HG03280 (cell line): Measurements from ENCODE around the gene CTNNA2.

Experiments
- ATAC-seq: cut with Tn5 transposase; IDR thresholded peaks from one replicate; pipeline ENCODE4 v1.9.1; 2021; ENCODE audit warnings: mild to moderate bottlenecking, moderate library complexity; ENCODE audit not compliant: unreplicated experiment

CTNNA2 gene

DNA sequence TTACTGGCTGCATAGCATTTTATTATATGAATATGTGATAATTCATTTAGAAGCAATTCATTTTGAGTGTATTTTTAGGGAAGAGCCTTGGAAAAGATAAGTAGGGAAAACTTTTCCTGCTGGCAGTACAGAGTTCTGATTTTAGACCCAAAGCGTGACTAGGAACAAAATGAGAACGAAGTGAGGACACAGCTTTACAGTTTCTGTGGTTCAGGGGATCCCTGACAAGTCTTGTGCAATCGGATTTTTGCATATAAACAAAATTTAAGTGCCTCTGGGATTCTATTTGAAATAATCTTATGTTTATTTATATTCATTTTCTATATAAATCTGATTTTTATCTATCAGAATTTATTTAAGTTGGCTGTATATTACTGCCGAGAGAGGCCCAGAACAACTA lies 402.6 kb downstream of the CTNNA2 start:
- ATAC-seq, result no peak

DNA sequence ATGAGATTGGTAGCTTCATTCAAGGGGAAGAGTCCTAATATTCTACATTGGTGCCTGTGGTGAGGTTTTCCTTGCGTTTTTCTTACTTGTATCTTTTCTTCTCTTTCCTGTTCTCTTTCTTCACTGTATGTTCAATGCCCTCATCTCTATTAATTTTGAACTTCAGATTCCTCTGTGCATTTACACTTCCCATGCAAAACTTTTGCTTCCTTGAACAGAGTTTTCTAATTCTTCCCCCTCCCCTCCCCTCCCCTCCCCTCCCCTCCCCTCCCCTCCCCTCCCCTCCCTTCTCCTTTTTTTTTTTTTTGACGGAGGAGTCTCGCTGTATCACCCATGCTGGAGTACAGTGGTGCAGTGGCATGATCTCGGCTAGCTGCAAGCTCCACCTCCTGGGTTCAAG lies 403.4 kb downstream of the CTNNA2 start:
- ATAC-seq, result no peak

GRCh38 chr2:79920512-79921076 lies 407.7 kb downstream of the CTNNA2 start:
- ATAC-seq, result no peak

DNA sequence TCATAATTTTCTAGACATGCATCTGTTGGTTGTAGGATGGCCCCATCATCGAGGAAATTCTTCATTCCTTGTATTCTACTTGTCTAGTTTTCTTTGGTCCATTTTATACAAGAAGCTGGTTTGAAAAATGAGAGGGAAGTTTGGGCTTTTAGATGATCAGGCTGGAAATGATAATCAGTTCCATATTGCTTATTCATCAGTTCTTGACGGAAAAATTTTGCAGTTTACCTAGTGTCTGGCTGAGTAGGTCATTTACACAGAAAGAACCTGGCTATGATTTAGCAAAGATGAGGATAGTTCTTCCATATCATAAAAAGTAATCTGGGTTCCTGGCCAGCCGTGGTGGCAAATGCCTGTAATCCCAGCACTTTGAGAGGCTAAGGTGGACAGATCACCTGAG lies 416.8 kb downstream of the CTNNA2 start:
- no peak for ATAC-seq

GRCh38 chr2:79935046-79935732 lies 422.3 kb downstream of the CTNNA2 start:
- no peak for ATAC-seq

GRCh38 chr2:79935771-79936657 lies 423.2 kb downstream of the CTNNA2 start:
- peak; percentile 59 for ATAC-seq

DNA sequence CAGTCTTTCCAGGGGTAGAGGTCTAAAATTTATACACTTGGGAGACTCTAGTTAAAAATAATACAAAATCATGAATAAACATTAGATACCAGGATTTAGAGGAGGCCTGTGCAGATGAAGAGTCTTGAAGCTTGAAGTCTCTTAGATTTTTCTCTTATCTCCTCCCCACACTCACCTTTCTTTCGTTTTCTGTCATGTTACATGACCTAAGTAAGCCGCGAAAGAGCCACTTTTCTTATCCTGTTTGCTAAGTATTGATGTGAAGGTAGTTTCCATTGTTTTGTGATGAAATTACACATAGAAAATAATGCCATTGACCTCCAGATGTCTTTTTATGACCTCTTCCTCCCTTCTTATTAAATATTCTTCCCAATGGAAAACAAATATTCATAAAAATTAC lies 423.9 kb downstream of the CTNNA2 start:
- ATAC-seq, result no peak

GRCh38 chr2:79938648-79939047 lies 425.8 kb downstream of the CTNNA2 start:
- ATAC-seq, result no peak

DNA sequence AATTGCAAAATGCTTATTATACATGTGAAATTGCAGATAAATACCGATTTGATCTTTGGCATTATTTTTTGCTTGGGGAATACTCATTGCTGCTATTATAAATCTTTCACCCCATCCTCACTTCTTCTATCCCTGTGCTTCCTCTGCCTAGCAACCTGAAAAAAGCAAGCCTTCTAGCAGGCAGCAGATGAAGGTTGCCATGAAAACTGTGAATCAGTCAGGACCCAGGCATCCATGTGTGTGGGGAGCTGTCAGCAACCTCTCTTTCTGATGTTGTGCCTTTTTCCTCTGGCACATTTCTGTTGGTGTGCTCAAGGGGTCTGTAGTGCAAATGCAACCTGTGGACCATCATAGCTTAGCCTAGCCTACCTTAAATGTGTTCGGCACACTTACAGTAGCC lies 427.5 kb downstream of the CTNNA2 start:
- ATAC-seq, result no peak

- ATAC-seq, result no peak
These were observed 428.3 kb downstream of the CTNNA2 start for GRCh38 chr2:79941179-79941578.

- no peak for ATAC-seq
These were observed 431.4 kb downstream of the CTNNA2 start for GRCh38 chr2:79944205-79944604.

DNA sequence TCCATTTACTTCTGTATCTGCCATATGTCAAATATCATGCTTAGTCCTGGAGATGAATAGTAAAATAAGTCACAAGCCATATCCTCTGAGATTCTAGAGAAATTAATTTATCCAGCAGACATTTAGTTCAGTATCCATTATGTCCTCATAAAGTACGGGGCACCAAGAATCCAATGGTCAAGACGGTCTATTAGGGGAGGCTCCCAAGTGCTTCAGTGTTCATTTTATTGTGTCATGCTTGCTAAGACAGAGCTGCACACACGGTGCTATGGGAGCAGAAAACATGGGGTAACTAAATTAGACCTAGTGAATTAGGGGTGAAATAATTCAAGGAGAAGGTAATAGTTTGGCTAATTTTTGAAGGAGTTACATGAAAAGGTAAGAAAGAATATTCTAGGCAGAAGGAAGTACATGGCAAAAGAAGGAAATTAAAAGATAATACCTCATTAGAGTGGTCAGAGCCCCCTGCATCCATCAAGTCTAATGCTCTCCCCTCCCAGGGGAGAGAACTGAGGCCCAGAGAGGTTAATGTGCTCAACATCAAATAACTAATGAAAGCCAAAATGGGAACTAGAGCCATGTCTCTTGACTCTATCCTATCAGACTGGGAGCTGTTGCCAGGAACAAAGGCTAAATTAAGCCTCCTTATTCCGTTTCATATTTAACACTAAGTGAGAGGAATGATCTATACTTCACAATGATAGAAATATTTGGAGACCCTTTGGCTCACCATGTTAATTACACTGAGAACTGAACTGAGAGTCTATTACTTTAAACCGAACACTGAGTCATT lies 433.0 kb downstream of the CTNNA2 start:
- no peak for ATAC-seq

DNA sequence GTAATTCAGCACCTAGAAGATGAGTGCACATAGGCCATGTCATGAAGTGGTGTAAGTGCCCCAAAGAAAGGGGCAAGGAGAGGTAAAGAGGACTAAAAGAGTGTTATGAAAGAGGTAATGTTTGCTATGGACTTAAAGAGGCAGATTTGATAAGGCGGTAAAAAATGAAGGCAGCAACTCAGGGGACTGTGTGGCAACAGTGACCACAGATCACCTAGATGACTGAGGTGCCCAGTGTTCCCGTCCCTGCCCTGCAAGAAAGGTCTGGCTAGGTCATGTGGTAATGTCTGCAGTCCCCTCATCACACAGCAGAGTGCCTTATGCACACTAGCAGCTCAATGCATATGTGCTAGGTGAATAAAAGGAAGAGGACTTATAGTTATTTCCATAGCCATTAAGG lies 434.9 kb downstream of the CTNNA2 start:
- no peak for ATAC-seq

- ATAC-seq, result no peak
These were observed 437.7 kb downstream of the CTNNA2 start for GRCh38 chr2:79950526-79950925.

DNA sequence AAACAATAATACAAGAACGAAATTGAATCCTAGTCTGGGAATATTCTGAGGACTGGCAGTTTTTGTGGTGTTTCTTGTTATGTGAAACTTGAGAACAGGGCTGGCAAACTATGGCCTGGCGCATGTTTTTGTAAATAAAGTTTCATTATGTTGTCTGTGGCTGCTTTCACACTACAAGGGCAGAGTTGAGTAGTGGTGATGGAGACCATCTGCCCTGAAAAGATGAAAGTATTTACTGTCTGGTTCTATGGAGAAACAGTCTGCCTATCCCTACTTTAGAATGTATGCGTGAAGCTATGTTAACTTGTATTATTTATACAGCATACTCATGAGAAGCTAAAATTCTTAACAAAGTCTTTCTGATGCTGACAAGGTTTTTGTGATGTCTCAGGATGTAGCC lies 439.8 kb downstream of the CTNNA2 start:
- ATAC-seq, result no peak

DNA sequence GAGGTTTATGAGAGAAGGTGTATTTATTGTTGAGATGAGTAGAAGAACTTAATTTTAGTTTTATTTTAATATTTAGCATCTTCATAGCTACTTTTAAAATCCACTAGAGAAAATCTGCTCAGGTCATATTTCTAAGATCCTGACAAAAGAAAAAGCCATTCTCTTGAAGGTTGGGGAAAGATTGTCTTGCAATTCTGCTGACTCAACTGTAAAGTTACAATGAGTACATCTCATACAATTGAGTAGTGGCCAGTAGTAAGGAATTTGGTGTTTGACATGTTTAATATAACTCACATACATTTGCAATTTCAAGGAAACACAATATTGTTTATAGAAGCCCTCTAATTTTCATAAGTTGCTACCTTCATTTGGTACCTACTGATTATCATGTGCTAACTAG lies 447.2 kb downstream of the CTNNA2 start:
- ATAC-seq, result no peak

DNA sequence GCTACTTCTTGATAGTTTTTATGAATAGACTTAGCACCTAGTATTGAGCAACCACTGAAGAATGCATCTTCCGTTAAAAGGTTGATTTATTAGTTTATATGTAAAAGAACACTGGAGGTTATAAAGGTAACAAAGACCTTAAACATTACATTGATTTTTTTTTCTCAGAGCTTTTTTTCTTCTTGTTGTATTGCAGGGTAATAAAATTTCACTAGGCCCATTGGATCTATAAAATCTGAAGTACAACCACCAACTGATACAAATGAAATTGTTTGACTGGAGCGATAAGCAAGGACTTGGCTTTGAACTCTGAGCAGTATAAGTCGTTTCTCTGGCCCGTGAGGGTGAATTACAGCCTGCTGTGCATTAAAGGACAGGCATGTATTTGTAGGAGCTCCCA lies 447.7 kb downstream of the CTNNA2 start:
- ATAC-seq, result no peak

DNA sequence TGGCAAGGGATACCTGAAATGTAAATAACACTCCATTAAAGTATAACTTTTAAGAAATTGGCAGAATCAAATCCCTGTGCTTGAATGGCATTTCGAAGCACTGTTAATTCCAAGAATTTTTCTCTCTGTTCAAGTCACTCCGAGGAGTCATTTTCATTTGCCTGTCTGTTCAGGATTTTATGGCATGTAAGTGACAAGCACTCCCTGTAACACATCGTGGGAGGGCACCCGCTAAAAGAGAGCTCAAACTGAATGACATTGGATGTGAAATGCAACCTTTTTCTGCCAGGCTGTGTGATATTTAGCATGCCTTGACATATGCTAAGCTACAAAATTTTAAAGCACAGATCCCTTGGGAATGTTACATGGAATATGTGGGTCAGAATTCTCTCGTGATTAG lies 452.1 kb downstream of the CTNNA2 start:
- no peak for ATAC-seq

GRCh38 chr2:79966369-79966768 lies 453.5 kb downstream of the CTNNA2 start:
- no peak for ATAC-seq

DNA sequence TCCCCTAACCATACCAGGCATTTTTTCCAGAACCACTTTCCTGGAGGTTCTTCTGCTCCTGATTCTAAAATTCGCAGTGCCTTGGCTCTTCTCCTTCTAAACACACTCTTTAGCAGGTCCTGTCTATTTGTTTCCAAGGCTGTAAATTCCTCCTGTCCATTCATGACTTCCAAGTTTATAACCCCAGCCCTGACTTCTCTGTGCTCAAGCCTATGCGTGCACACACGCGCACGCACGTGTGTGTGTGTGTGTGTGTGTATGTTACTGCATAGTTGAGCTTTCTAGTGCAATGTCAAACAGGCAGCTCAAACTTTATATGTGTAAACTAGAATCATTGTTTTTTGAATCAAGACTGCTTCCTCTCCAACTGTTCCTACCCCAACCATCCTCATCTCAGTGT lies 454.0 kb downstream of the CTNNA2 start:
- ATAC-seq, result no peak

- no peak for ATAC-seq
These were observed 459.0 kb downstream of the CTNNA2 start for GRCh38 chr2:79971807-79972206.
